DND-41 (cell line): ENCODE measurements around the gene KRT73.

Source experiments
- CTCF ChIP-seq: IDR thresholded peaks from 2 replicates; pipeline ENCODE4 v1.5.1; 2012; ENCODE audit warnings: borderline replicate concordance, low read length, moderate library complexity, mild to moderate bottlenecking; ENCODE audit not compliant: poor library complexity, severe bottlenecking; ENCODE audit errors: extremely low read depth
- EZH2 ChIP-seq: IDR thresholded peaks from 3 replicates; pipeline ENCODE4 v1.6.1; 2012; ENCODE audit warnings: borderline replicate concordance, low read depth, mild to moderate bottlenecking, moderate library complexity, low read length, inconsistent platforms; ENCODE audit not compliant: severe bottlenecking

GRCh38 chr12:52648012-52648550 is 29.7 kb upstream of the KRT73 start:
- TF ChIP-seq CTCF (no peak), EZH2 (no peak)
